Muscle of leg (tissue), 16 donors: Measurements from ENCODE around the gene YEATS4. TPM values are rescaled to one million over a fixed set of nuclear protein-coding genes. Genes with fewer than 3 reads are reported as not detected.
"Not testable (repeated sequence)": the region's sequence is repeated elsewhere in the genome, so short reads cannot be mapped to it uniquely, and the experiment has no call there.

Experiments
- DNase-seq: peaks from one replicate; pipeline ENCODE4 v3.0.0; 2013
- H3K27ac ChIP-seq: one replicate; pipeline ENCODE4 v1.5.1; 2013; ENCODE audit warnings: mild to moderate bottlenecking, low read length, control low read depth
- H3K27me3 ChIP-seq: one replicate; pipeline ENCODE4 v1.6.1; 2013; ENCODE audit warnings: low read length; ENCODE audit not compliant: control insufficient read depth, insufficient read depth
- H3K36me3 ChIP-seq: one replicate; pipeline ENCODE4 v1.6.1; 2013; ENCODE audit warnings: low read length; ENCODE audit not compliant: control insufficient read depth, insufficient read depth
- H3K4me1 ChIP-seq: one replicate; pipeline ENCODE4 v1.6.1; 2013; ENCODE audit warnings: low read length; ENCODE audit not compliant: control insufficient read depth, insufficient read depth
- H3K4me3 ChIP-seq: one replicate; pipeline ENCODE4 v1.5.1; 2013; ENCODE audit warnings: low read length, control low read depth
- H3K9me3 ChIP-seq: replicated peaks from 2 replicates; pipeline ENCODE4 v1.6.1; 2013; ENCODE audit warnings: low read depth, low read length; ENCODE audit not compliant: control insufficient read depth
- WGBS: methylation state at CpG from one replicate; pipeline ENCODE4 v1.1.5; 2013; ENCODE audit warnings: missing lambda C conversion rate; ENCODE audit not compliant: insufficient coverage; 5-methylcytosine and 5-hydroxymethylcytosine counted together
- long read RNA-seq, 11 donors: transcript quantifications; one replicate each; lab custom pipeline, GENCODE V29; 2026
- polyA plus RNA-seq, 8 donors: library from polyadenylated mRNA; unstranded; fragments of 120-200 nt; gene quantifications; one replicate each; pipeline versions ENCODE4 v1.2.1 to v1.2.3, GENCODE V29; 2013; ENCODE audit warnings: inconsistent platforms in 1 of 8, low replicate concordance in 1 of 8; ENCODE audit not compliant: insufficient read length in 8 of 8, insufficient read depth in 1 of 8
- total RNA-seq: library from RNA; stranded (reverse); fragments of 120-200 nt; gene quantifications from one replicate; pipeline ENCODE4 v1.2.4, GENCODE V29; 2013

The YEATS4 gene
- total RNA-seq: 15.0 TPM
- polyA plus RNA-seq: 10 to 100 TPM; 11.4 to 16.1 (median 14.1) TPM
- long read RNA-seq, donor 1, partial matches to known transcripts: 8 of 11 reads
- long read RNA-seq, donor 1, other reads (novel, unspliced or antisense): 0 of 11 reads
- long read RNA-seq, donor 2, partial matches to known transcripts: 0 of 2 reads
- long read RNA-seq, donor 2, other reads (novel, unspliced or antisense): 0 of 2 reads
- long read RNA-seq, donor 3, partial matches to known transcripts: 14 of 18 reads
- long read RNA-seq, donor 3, other reads (novel, unspliced or antisense): 0 of 18 reads
- long read RNA-seq, donor 4, partial matches to known transcripts: 7 of 13 reads
- long read RNA-seq, donor 4, other reads (novel, unspliced or antisense): 0 of 13 reads
- long read RNA-seq, donor 5, transcript YEATS4-201 (7 exons, 1,434 nt): major isoform, 15 of 50 reads
- long read RNA-seq, donor 5, partial matches to known transcripts: 31 of 50 reads
- long read RNA-seq, donor 5, other reads (novel, unspliced or antisense): 0 of 50 reads
- long read RNA-seq, donor 6, transcript YEATS4-201 (7 exons, 1,434 nt): major isoform, 7 of 32 reads
- long read RNA-seq, donor 6, partial matches to known transcripts: 19 of 32 reads
- long read RNA-seq, donor 6, other reads (novel, unspliced or antisense): 0 of 32 reads
- long read RNA-seq, donor 7, transcript YEATS4-201 (7 exons, 1,434 nt): major isoform, 8 of 38 reads
- long read RNA-seq, donor 7, partial matches to known transcripts: 29 of 38 reads
- long read RNA-seq, donor 7, other reads (novel, unspliced or antisense): 0 of 38 reads
- long read RNA-seq, donor 8, transcript YEATS4-201 (7 exons, 1,434 nt): major isoform, 6 of 22 reads
- long read RNA-seq, donor 8, partial matches to known transcripts: 13 of 22 reads
- long read RNA-seq, donor 8, other reads (novel, unspliced or antisense): 0 of 22 reads
- long read RNA-seq, donor 9, transcript YEATS4-201 (7 exons, 1,434 nt): major isoform, 6 of 16 reads
- long read RNA-seq, donor 9, partial matches to known transcripts: 8 of 16 reads
- long read RNA-seq, donor 9, other reads (novel, unspliced or antisense): 0 of 16 reads
- long read RNA-seq, donor 10, transcript YEATS4-201 (7 exons, 1,434 nt): major isoform, 6 of 32 reads
- long read RNA-seq, donor 10, partial matches to known transcripts: 24 of 32 reads
- long read RNA-seq, donor 10, other reads (novel, unspliced or antisense): 0 of 32 reads
- long read RNA-seq, donor 11, transcript YEATS4-201 (7 exons, 1,434 nt): major isoform, 5 of 24 reads
- long read RNA-seq, donor 11, partial matches to known transcripts: 17 of 24 reads
- long read RNA-seq, donor 11, other reads (novel, unspliced or antisense): 0 of 24 reads

DNA sequence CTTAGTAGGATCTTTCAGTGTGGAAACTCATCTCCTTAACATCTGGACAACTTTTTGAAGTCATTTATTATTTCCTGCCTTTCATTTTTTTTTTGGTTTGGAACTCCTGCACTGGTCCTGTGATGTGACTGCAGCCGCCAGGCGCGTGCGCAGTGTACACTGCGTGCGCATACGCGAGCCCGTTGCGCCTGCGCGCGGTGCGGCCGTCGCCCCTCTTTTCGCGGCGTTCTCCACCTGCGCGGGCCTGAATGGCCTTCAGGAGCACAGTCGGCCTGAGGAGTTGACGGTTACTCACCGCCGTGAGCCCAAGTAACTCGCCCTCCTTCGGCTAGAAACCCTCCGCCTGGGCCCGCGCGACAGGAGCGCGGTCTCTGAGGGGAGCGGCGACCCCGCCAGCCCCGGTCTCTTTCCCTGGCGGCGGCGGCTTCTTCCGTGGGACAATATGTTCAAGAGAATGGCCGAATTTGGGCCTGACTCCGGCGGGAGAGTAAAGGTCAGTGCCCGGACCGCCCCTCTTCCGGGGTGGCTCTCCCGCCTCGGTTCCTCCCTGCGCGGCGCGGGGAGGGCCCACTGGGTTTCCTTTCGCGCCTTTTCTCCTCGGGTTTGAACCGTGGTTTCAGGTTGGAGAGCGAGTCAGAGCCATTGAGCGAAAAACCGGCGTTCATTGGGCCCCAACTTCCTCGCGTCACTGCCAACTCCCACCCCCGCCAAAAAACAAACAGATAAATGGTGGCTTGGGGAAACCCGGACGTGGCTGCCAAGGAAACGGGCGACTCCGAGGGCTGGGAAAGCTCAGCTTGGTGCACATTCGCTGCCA is at the start of gene YEATS4:
TSS of gene YEATS4 (plus strand) at position 213 of the 817 bp plus-strand sequence. CDS start at position 443, 230 bp downstream.
- Histone ChIP-seq H3K4me1 (peaks cover 3% of the 10 kb centered on the region), H3K27me3 (no peaks in the 10 kb centered on the region), H3K36me3 (no peaks in the 10 kb centered on the region), H3K4me3 (peak within 1 kb of the TSS; percentile 81), H3K9me3 (no peaks in the 10 kb centered on the region), H3K27ac (peak within 1 kb of the TSS; percentile 96)
- DNase-seq: peak; percentile 95
- WGBS: under 1% methylated on average over 58 of the region's 70 CpGs

- Histone ChIP-seq H3K4me3 (no peak overlapping the region), H3K9me3 (no peaks in the 10 kb centered on the region), H3K4me1 (no peaks in the 10 kb centered on the region), H3K36me3 (no peaks in the 10 kb centered on the region), H3K27ac (no peak overlapping the region), H3K27me3 (no peaks in the 10 kb centered on the region)
- WGBS: no CpG with 5 or more reads among the region's 3 CpGs
- DNase-seq: no peak
These were observed 46.3 kb upstream of the YEATS4 start for GRCh38 chr12:69313209-69313608.

- not testable (repeated sequence) for H3K27ac ChIP-seq, H3K9me3 ChIP-seq, H3K4me1 ChIP-seq, H3K27me3 ChIP-seq, H3K36me3 ChIP-seq, H3K4me3 ChIP-seq, DNase-seq
These were observed 42.8 kb upstream of the YEATS4 start for GRCh38 chr12:69316784-69317183.

- not testable (repeated sequence) for H3K27me3 ChIP-seq, DNase-seq, H3K4me3 ChIP-seq, H3K9me3 ChIP-seq, H3K36me3 ChIP-seq, H3K27ac ChIP-seq, H3K4me1 ChIP-seq
- WGBS: no CpG with 5 or more reads among the region's 2 CpGs
These were observed 42.3 kb upstream of the YEATS4 start for GRCh38 chr12:69317233-69317632.

- Histone ChIP-seq H3K27me3 (no peaks in the 10 kb centered on the region), H3K4me3 (no peak overlapping the region), H3K4me1 (no peaks in the 10 kb centered on the region), H3K27ac (no peak overlapping the region), H3K9me3 (no peaks in the 10 kb centered on the region), H3K36me3 (no peaks in the 10 kb centered on the region)
- no CpG with 5 or more reads among the region's 2 CpGs for WGBS
- no peak for DNase-seq
These were observed 41.3 kb upstream of the YEATS4 start for GRCh38 chr12:69318225-69318624.

- Histone ChIP-seq H3K4me1 (no peaks in the 10 kb centered on the region), H3K27me3 (no peaks in the 10 kb centered on the region), H3K36me3 (no peaks in the 10 kb centered on the region), H3K27ac (no peak overlapping the region), H3K4me3 (no peak overlapping the region), H3K9me3 (no peaks in the 10 kb centered on the region)
- WGBS: 100% methylated on average over 1 of the region's 1 CpG
- no peak for DNase-seq
These were observed 38.2 kb upstream of the YEATS4 start for GRCh38 chr12:69321351-69321750.

- no peaks in the 10 kb centered on the region for H3K9me3 ChIP-seq
- H3K4me3 ChIP-seq: no peak overlapping the region
- H3K36me3 ChIP-seq: no peaks in the 10 kb centered on the region
- no peak for DNase-seq
- no CpG with 5 or more reads among the region's 2 CpGs for WGBS
- H3K27me3 ChIP-seq: peaks cover 9% of the 10 kb centered on the region
- H3K27ac ChIP-seq: no peak overlapping the region
- H3K4me1 ChIP-seq: no peaks in the 10 kb centered on the region
These were observed 34.6 kb upstream of the YEATS4 start for GRCh38 chr12:69324797-69325466.

DNA sequence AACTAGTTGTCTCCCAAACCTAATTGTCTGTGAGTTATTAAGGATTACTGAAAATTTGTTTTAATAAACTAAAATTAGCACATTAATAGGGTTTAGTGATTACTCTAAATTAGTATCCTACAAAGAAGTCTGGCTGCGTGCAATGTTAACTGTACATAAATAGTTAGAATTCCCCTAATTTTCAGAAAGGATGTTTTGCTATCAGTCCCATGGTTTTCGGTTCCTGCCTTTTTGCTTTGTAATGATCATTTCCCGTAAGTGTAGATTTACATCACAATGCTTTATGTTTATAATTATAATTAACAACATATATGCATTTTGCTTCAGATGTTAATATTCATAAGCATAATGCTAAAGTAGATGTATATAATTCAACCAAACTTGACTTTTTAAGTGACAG is 31.1 kb upstream of the YEATS4 start:
- WGBS: no CpG with 5 or more reads among the region's 3 CpGs
- Histone ChIP-seq H3K4me1 (no peaks in the 10 kb centered on the region), H3K27me3 (peaks cover 24% of the 10 kb centered on the region), H3K4me3 (no peak overlapping the region), H3K36me3 (no peaks in the 10 kb centered on the region), H3K27ac (no peak overlapping the region), H3K9me3 (no peaks in the 10 kb centered on the region)
- no peak for DNase-seq
